HG02798 (cell line): ENCODE results near the gene BTBD1.

Source experiments
- ATAC-seq: cut with Tn5 transposase; IDR thresholded peaks from one replicate; pipeline ENCODE4 v1.9.1; 2021; ENCODE audit warnings: mild to moderate bottlenecking; ENCODE audit not compliant: unreplicated experiment, poor library complexity

Gene BTBD1

GRCh38 chr15:83066734-83067637 is at the start of gene BTBD1:
Gene BTBD1, minus strand, starts transcription at chr15:83067252. Its CDS starts 101 bp downstream, at chr15:83067151.
- peak; percentile 90 for ATAC-seq

GRCh38 chr15:83115831-83116565 is 48.9 kb upstream of the BTBD1 start:
- ATAC-seq: peak; percentile 76

GRCh38 chr15:83115410-83115809 is 48.4 kb upstream of the BTBD1 start:
- no peak for ATAC-seq

- ATAC-seq: no peak
Measured at GRCh38 chr15:83114856-83115255, 47.8 kb upstream of the BTBD1 start.

GRCh38 chr15:83113881-83114674 is 47.0 kb upstream of the BTBD1 start:
- no peak for ATAC-seq

- ATAC-seq: no peak
Measured at GRCh38 chr15:83112956-83113299, 45.9 kb upstream of the BTBD1 start.

GRCh38 chr15:83112233-83112955 is 45.3 kb upstream of the BTBD1 start:
- no peak for ATAC-seq

GRCh38 chr15:83111149-83111548 is 44.1 kb upstream of the BTBD1 start:
- no peak for ATAC-seq

- no peak for ATAC-seq
Measured at GRCh38 chr15:83110381-83110780, 43.3 kb upstream of the BTBD1 start.

GRCh38 chr15:83109532-83109931 is 42.5 kb upstream of the BTBD1 start:
- no peak for ATAC-seq

- ATAC-seq: peak; percentile 41
Measured at GRCh38 chr15:83108266-83109219, 41.5 kb upstream of the BTBD1 start.

GRCh38 chr15:83107841-83108181 is 40.8 kb upstream of the BTBD1 start:
- no peak for ATAC-seq

- peak; percentile 49 for ATAC-seq
Measured at GRCh38 chr15:83106994-83107840, 40.2 kb upstream of the BTBD1 start, which contains the start of gene TM6SF1. Gene TM6SF1, plus strand, starts transcription at chr15:83107645. Its CDS starts 36 bp downstream, at chr15:83107681.

- no peak for ATAC-seq
Measured at GRCh38 chr15:83105440-83105839, 38.4 kb upstream of the BTBD1 start.

GRCh38 chr15:83104141-83104540 is 37.1 kb upstream of the BTBD1 start:
- no peak for ATAC-seq

- no peak for ATAC-seq
Measured at GRCh38 chr15:83102346-83102745, 35.3 kb upstream of the BTBD1 start.

GRCh38 chr15:83100097-83100646 is 33.1 kb upstream of the BTBD1 start:
- no peak for ATAC-seq

- no peak for ATAC-seq
Measured at GRCh38 chr15:83099290-83099689, 32.2 kb upstream of the BTBD1 start.
